ENCODE data around the gene CYTH2.

DNA sequence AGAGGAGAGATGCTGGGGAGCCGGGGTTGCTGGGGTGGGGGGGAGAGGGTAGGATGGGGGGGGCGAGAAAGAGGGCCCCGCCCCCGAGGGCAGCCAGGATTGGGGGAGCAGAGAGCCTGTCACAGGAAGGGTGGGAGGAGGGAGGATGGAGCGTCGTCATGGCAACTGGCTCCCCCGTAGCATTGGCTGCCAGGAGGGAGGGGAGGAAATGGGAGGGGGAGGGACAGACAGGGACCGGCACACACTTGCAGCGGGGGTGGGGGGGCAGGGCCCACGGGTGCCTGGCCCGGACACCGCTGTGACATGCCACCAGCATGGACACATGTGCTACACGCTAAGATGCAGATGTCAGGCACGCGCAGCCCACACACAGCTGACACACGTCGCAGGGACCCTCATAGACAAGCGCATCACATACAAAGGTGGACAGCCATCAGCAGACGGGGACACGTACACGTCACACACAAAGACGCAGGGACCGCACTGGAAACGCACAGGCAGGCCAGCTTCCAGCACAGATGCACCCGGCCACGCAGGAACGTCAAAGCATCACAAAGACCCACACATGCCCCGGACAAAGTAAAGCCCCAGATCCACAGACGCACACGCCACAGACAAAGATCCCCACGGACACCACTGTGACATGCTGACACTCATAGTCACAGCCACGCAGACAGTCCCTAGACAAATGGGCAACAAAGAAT, 42.8 kb downstream of the CYTH2 start, which contains the start of gene LMTK3:
- TF ChIP-seq, protein P1, sequence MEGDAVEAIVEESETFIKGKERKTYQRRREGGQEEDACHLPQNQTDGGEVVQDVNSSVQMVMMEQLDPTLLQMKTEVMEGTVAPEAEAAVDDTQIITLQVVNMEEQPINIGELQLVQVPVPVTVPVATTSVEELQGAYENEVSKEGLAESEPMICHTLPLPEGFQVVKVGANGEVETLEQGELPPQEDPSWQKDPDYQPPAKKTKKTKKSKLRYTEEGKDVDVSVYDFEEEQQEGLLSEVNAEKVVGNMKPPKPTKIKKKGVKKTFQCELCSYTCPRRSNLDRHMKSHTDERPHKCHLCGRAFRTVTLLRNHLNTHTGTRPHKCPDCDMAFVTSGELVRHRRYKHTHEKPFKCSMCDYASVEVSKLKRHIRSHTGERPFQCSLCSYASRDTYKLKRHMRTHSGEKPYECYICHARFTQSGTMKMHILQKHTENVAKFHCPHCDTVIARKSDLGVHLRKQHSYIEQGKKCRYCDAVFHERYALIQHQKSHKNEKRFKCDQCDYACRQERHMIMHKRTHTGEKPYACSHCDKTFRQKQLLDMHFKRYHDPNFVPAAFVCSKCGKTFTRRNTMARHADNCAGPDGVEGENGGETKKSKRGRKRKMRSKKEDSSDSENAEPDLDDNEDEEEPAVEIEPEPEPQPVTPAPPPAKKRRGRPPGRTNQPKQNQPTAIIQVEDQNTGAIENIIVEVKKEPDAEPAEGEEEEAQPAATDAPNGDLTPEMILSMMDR (conservative IDR thresholded peaks at IDR 0.05; ENCODE audit: low read length), result no peak
- no peak for TF ChIP-seq EZH2phosphoT487 (IDR thresholded peaks at IDR 0.05; ENCODE audit: borderline replicate concordance)

All from Loucy (cell line).